Nephron (organoid): Measurements from ENCODE around the gene MACROD2.

Experiments used
- H3K27ac Mint-ChIP-seq, 3 experiments: 2 replicates each; pipeline ENCODE4 v1.8.0; 2020; ENCODE audit warnings: mixed read lengths in 3 of 3, mild to moderate bottlenecking in 2 of 3, moderate library complexity in 1 of 3
- H3K27me3 Mint-ChIP-seq: 2 replicates; pipeline ENCODE4 v1.8.0; 2021; ENCODE audit warnings: low read depth, mild to moderate bottlenecking, moderate library complexity, mixed read lengths
- H3K36me3 Mint-ChIP-seq: 2 replicates; pipeline ENCODE4 v1.8.0; 2020; ENCODE audit warnings: low read depth, mixed read lengths
- H3K4me1 Mint-ChIP-seq: 2 replicates; pipeline ENCODE4 v1.8.0; 2020; ENCODE audit warnings: mixed read lengths
- H3K4me3 Mint-ChIP-seq, 3 experiments: 2 replicates each; pipeline ENCODE4 v1.8.0; 2020; ENCODE audit warnings: mild to moderate bottlenecking in 3 of 3, mixed read lengths in 3 of 3, moderate library complexity in 2 of 3
- H3K9me3 Mint-ChIP-seq: 2 replicates; pipeline ENCODE4 v1.8.0; 2020; ENCODE audit warnings: mixed read lengths
- TF ChIP-seq, protein P1 (sequence below), 3 experiments: fragments of 200-600 bp; sonication (generic); IDR thresholded peaks; one replicate each; pipeline ENCODE4 v1.5.0; 2021; ENCODE audit warnings: antibody characterized with exemption in 3 of 3; ENCODE audit not compliant: unreplicated experiment in 3 of 3

MACROD2 gene

DNA sequence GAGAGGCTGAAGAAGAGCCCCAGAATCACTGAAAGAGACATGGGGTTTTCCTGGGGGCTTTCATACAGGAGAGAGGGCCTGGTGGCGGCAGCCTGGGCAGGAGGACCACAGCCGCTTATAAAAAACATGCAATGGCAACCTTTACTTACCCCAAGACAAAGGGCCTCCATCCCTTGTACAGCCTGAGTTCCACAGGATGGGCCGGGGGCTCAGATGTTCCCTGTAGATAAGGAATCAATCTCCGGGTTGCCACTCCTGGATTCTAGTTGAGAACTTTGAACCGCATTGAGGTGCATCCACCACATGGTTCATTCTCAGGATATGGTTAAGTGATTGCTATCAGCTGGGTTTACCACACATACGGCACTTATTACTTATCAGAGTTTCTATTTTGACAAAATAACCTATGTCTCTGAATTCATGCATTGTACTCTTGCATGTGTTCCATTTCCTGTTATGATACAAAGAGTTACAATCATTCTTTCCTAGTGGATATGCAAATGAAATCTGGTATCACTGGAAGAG is 1900.3 kb downstream of the MACROD2 start:
- Mint-ChIP-seq H3K4me1 (peaks cover 13% of the 10 kb centered on the region), H3K4me3 (no peak overlapping the region), H3K27ac (no peak overlapping the region), H3K9me3 (no peaks in the 10 kb centered on the region), H3K36me3 (no peaks in the 10 kb centered on the region), H3K27me3 (no peaks in the 10 kb centered on the region)
- TF ChIP-seq, protein P1, sequence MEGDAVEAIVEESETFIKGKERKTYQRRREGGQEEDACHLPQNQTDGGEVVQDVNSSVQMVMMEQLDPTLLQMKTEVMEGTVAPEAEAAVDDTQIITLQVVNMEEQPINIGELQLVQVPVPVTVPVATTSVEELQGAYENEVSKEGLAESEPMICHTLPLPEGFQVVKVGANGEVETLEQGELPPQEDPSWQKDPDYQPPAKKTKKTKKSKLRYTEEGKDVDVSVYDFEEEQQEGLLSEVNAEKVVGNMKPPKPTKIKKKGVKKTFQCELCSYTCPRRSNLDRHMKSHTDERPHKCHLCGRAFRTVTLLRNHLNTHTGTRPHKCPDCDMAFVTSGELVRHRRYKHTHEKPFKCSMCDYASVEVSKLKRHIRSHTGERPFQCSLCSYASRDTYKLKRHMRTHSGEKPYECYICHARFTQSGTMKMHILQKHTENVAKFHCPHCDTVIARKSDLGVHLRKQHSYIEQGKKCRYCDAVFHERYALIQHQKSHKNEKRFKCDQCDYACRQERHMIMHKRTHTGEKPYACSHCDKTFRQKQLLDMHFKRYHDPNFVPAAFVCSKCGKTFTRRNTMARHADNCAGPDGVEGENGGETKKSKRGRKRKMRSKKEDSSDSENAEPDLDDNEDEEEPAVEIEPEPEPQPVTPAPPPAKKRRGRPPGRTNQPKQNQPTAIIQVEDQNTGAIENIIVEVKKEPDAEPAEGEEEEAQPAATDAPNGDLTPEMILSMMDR (IDR thresholded peaks at IDR 0.05; ENCODE audit: unreplicated experiment in 3 of 3), result no peak

DNA sequence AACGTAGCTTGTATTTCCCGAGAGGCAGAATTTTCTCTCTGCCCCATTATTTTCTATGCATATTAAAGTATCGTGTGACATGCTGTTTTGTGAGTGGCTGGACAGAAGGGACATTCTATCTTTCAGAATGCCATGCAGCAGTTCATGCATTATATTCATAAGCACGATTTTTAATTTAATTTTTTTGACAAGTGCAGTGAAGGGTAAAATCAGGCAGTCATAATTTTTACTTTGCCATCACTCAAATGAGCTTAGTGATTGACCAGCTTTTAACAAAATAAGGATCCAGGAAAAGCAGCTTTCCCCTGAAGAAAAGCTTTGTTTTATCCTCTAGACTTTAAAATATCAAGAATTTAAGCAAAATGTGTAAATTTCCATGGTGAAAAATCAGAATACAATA is 1904.7 kb downstream of the MACROD2 start:
- Mint-ChIP-seq H3K27me3 (peaks cover 8% of the 10 kb centered on the region), H3K36me3 (no peaks in the 10 kb centered on the region), H3K27ac (no peak overlapping the region), H3K9me3 (no peaks in the 10 kb centered on the region), H3K4me1 (peaks cover under 1% of the 10 kb centered on the region), H3K4me3 (no peak overlapping the region)
- TF ChIP-seq, protein P1 (IDR thresholded peaks at IDR 0.05; ENCODE audit: unreplicated experiment in 3 of 3), result no peak

DNA sequence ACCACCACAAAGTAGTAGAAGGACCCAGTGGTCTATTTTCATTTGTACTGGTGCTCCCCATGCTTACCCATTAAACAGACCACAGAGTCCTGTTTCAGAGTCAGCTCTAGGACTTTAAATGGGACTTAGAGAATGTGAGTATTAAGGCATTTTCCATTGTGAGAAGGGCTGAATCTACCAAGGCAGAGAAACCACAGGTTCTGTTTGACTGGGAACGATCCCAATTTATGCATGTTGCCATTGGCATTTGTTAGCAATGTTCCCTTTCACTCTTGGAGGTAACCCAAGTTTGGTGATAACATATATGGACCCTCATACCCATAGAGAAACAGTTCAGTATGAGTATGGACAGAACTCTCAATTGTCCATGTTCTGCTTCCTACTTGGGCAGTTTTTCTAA is 1905.1 kb downstream of the MACROD2 start:
- Mint-ChIP-seq H3K36me3 (no peaks in the 10 kb centered on the region), H3K4me1 (peaks cover 5% of the 10 kb centered on the region), H3K27me3 (peaks cover 8% of the 10 kb centered on the region), H3K9me3 (no peaks in the 10 kb centered on the region), H3K4me3 (no peak overlapping the region), H3K27ac (no peak overlapping the region)
- TF ChIP-seq, protein P1 (IDR thresholded peaks at IDR 0.05; ENCODE audit: unreplicated experiment in 3 of 3), result no peak

DNA sequence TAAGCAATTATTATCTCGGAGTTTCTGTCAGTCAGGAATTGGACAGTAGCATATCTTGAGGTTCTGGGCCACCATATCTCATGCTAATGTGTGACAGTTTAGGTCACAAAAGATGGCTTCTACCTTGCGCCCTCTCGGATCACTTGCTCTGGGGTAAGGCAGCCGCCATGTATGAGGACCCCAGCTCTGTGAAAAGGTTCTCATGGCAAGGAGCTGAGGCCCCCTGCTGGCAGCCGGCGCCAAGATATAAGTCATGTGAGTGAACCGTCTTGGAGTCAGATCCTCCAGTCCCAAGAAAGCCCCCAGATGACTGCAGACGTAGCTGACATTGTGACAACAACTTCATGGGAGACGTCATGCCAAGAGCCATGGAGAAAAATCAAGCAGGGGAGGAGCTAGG is 1907.2 kb downstream of the MACROD2 start:
- Mint-ChIP-seq H3K4me1 (peaks cover 11% of the 10 kb centered on the region), H3K27me3 (peaks cover 8% of the 10 kb centered on the region), H3K36me3 (no peaks in the 10 kb centered on the region)

DNA sequence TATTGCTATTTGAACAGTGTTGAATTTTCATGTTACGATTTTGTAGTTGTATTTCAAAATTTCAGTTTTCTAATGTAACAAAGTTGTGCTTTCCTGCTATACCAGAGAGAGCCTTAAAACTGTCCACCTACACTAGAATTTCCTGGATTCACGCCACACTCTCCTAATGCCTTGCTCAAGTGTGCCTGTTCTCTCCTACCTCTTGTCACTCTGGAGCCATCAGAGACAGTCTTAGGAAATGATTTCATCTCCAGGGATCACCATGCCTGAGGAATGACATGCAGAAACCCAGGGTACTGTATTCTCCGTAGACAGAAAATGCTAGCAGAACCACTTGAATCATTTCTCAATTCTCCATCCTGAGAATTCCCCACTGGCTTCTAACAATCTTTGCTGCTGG is 1910.3 kb downstream of the MACROD2 start:
- Mint-ChIP-seq H3K4me1 (peaks cover 17% of the 10 kb centered on the region), H3K27me3 (peaks cover 8% of the 10 kb centered on the region), H3K36me3 (no peaks in the 10 kb centered on the region), H3K4me3 (no peak overlapping the region), H3K27ac (peak overlapping the region; percentile 39 to 62 (median 47)), H3K9me3 (no peaks in the 10 kb centered on the region)
- TF ChIP-seq, protein P1 (IDR thresholded peaks at IDR 0.05; ENCODE audit: unreplicated experiment in 3 of 3), result no peak

More for the DNA sequence above, 1907.2 kb downstream of the MACROD2 start:
- no peak overlapping the region for H3K27ac Mint-ChIP-seq
- TF ChIP-seq, protein P1 (IDR thresholded peaks at IDR 0.05; ENCODE audit: unreplicated experiment in 3 of 3), result no peak
- H3K4me3 Mint-ChIP-seq, result no peak overlapping the region
- no peaks in the 10 kb centered on the region for H3K9me3 Mint-ChIP-seq

DNA sequence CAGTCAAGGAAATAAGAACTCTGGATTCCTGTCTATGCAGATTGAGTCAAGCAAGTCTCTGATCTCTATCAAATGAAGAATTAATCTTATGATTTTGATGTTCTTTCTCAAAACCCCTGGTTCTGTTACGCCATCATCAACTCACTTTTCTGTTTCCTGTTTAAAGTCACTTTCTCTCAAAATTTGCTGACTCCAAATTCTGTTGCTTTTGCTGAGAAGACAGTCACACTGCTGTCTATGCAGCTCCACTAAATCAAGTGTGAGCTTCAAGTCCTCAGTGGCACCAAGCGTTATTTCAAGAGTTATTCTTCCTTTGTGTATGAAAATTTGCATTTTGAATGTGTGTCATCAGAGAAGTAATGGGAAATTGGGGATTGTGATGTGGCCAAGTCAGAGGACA is 1914.7 kb downstream of the MACROD2 start:
- Mint-ChIP-seq H3K27me3 (no peaks in the 10 kb centered on the region), H3K4me3 (no peak overlapping the region), H3K4me1 (peaks cover 40% of the 10 kb centered on the region), H3K36me3 (no peaks in the 10 kb centered on the region), H3K27ac (no peak overlapping the region), H3K9me3 (no peaks in the 10 kb centered on the region)
- TF ChIP-seq, protein P1 (IDR thresholded peaks at IDR 0.05; ENCODE audit: unreplicated experiment in 3 of 3), result no peak
